NCI-H526 (cell line): Measurements from ENCODE around the gene ABCA13.
"Not testable (repeated sequence)": the region's sequence is repeated elsewhere in the genome, so short reads cannot be mapped to it uniquely, and the experiment has no call there.

Source experiments
- DNase-seq, 2 experiments: peaks; one replicate each; lab custom pipeline; 2025; lab: John Stamatoyannopoulos, UW

Gene ABCA13

DNA sequence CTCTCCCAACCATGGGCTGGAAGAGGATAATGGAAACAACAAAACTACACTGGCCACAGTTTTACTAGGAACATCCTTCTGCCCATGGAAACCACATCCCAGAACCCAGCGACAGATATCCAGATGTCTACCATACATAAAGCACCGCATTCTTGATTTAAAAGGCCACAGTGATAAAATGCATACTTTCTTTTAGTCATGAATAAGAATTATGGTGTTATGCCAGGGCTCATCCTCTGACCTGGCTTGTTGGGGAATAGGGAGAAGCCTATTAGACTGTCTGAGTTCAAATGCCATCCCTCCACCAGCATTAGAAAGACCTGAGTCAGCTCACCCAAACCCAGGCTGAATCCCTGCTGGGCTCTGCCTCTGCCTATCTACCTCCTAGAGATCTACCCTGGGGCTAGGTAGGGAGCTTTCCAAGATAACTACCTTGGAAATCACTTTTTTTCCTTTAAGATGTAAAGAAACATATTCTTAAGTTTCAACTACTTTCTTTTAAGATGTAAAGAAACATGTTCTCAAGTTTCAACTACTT lies 5.2 kb downstream of the ABCA13 start:
- no peak for DNase-seq

DNA sequence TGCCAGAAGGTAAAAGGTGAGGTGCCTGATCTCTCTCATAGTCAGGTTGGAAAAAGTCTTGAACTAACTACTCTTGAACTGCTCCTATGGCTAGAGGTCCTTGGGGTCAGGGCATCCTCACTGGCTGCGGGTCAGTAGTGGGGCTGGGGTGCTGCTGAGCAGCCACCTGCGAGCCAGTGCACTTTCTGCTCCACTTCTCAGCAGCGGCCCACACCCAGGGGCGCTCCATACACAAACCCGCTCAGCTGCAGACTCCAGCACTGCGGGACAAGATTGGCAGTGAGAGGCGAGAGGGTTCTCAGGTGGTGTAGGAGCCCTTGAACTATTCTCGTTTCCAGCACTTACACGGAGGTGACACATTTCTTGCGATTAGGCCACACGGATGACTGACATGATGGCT lies 6.0 kb downstream of the ABCA13 start:
- DNase-seq: no peak

DNA sequence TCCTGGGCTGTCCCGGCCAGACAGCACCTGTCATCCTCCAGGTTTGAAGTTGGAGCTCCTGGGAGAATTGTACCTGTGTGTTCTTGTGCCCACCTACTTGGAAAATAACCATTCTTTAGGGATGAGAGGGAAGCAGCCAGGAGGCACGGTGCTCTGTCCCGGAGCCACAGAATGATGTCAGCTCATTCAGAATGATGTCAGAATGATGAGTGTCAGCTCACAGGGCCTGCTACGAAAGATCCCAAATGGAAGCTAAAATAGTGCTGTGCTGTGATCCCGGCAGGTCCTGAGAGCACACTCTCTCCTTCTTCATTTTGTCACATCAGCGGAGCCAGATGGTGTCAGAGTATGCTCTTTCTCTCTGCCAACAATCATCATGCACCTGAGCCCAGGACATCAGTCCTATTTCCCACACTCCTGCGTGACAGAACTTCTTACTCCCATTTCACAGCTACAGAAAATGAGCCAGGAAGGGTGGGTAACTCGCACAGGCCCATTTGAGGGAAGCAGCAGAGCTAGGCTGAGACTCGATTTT lies 8.3 kb downstream of the ABCA13 start:
- DNase-seq: no peak

DNA sequence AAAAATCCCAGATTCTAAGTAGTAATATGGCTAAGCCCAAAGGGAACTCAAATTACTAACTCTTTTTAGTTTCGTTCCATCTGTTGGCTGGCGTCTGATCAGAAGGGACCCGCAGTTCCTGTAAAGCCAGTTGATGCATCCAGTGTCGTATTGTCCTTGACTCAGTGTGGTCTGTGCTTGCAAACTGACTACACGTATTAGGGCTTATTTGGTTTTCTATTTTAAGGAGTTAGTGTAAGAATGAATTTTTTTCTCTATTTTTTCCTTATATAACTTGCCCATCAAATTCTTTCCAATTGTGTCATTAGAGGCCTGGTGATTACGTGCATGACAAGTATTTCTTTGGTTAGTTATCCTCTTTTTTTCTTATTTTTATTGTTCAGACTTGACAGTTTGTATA lies 9.7 kb downstream of the ABCA13 start:
- no peak for DNase-seq

GRCh38 chr7:48182718-48183369 lies 11.6 kb downstream of the ABCA13 start:
- no peak for DNase-seq

DNA sequence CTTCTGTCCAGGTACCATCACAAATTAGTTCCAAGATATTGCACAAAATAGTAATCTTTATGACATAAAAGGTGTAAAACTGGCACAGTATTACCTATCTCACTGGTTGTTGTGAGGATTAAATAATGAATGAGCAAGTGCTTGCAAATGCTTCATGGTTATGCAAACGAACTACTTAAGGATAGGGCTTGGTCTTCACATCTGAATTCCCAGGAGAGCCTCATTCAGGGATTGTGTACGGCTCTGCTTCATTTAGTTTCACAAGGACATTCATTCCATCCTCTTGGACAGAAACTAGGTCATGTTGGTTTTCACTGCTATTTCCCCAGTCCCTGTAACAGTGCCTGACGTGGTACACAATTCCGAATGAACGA lies 12.1 kb downstream of the ABCA13 start:
- DNase-seq: peak; percentile 36 to 60

- no peak for DNase-seq
Observed at GRCh38 chr7:48183965-48184364, 12.7 kb downstream of the ABCA13 start.

GRCh38 chr7:48188776-48189520 lies 17.7 kb downstream of the ABCA13 start:
- no peak for DNase-seq

DNA sequence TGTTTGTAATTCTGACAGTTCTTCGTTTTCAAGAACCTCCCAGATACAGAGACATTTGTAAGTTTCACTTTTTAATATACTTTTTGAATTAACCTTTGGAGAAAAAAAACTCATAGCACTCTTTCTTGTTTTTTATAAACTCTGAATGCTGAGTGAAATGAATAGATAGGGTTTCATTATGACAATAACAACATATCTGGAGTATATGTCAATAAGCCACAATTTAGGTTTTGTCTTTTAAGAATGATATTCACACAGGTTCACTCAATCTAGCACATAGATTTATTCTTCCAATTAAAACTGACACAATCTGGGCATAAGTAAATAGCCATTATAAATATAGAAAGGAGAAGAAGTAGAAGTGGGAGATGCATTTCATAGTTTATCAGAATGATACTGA lies 21.7 kb downstream of the ABCA13 start:
- DNase-seq: no peak

- no peak for DNase-seq
Observed at GRCh38 chr7:48193421-48193820, 22.2 kb downstream of the ABCA13 start.

- DNase-seq: not testable (repeated sequence)
Observed at GRCh38 chr7:48200946-48201589, 29.8 kb downstream of the ABCA13 start.

- not testable (repeated sequence) for DNase-seq
Observed at GRCh38 chr7:48202916-48203315, 31.7 kb downstream of the ABCA13 start.

- DNase-seq: no peak
Observed at GRCh38 chr7:48207155-48207675, 36.0 kb downstream of the ABCA13 start.

- DNase-seq: no peak
Observed at GRCh38 chr7:48209004-48209600, 37.8 kb downstream of the ABCA13 start.

DNA sequence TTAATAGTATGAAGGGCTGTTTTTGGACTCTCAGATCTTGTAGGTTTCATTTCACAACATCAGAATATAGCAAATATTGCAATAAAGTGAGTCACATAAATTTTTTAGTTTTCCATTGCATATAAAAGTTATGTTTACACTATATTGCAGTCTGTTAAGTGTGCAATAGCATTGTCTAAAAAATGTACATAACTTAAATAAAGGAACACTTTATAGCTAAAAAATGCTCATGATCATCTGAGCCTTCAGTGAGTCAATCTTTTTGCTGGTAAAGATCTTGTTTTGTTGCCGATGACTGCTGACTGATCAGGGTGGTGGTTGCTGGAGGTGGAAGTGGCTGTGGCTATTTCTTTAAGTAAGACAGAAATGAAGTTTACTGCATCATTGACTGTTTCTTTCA lies 42.0 kb downstream of the ABCA13 start:
- no peak for DNase-seq

- DNase-seq: no peak
Observed at GRCh38 chr7:48217266-48217665, 46.0 kb downstream of the ABCA13 start.

DNA sequence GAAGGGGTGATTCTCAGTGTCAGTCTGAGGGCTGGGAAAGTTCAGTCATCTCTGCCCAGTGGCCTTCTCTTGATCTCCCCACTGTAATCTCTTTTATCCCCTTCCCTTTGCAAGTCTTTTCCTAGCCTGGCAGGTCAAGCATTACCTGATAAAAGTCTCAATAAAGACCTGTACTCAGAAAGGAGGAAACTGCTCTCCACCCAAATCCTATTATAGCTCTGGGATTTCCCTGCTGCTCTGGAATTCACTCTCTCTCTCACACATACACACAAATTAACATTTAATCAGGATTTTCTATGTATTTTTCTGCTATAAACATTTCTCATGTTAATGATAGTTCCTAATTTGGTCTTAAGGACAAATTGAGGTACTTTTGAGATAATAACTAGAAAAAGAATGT lies 46.5 kb downstream of the ABCA13 start:
- no peak for DNase-seq

DNA sequence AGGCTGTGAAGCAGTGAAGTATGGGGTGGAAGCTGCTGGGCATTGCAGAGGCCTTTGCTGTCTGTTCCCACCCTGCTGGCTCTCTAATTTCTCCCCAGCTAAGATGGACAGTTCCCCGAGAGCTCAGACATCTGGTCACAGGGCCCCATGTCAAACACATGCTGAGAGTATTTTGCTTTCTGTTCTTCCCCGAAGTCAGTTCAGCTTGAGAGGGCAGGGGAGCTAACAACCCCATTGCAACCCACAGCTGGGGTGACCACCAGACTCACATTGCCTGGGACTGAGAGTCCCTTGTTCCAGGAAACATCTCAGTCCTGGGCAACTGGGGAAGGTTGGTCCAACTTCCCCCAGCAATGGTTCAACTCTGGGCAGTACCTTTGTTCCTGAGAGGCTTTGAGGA lies 52.8 kb downstream of the ABCA13 start:
- no peak for DNase-seq

DNA sequence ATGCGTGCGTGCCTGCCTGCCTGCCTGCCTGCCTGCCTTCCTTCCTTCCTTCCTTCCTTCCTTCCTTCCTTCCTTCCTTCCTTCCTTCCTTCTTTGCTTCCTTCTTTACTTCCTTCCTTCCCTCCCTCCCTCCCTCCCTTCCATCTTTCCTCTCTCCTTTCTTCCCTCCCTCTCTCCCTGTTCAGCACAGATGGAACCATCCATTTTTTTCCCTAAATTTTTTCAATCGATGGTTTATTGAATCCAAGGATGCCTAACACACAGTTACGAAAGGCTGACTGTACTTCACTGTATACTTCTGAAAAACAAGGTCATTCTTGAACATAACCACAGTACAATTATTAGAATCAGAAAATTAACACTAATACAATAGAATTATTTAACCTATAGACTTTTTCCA lies 53.8 kb downstream of the ABCA13 start:
- DNase-seq: no peak

DNA sequence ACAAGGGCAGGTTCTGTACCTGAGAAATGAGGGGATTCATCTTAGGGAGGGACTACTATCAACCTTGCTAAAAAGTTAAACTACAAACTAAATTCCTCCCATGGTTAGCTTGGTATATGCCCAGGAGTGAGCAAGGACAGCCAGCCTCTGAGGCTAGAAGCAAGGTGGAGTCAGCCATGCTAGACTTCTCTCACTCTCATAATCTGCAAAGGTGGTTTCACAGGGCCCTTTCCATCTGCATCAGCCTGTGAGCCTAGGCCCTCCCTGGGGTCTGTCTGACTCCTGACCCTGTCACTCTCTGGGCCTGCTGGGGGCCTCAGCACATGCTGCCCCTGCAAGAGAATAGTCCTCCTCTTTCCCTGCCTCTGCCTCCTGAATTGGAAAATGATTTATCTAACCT lies 66.1 kb downstream of the ABCA13 start:
- DNase-seq: no peak

GRCh38 chr7:48242846-48243245 lies 71.6 kb downstream of the ABCA13 start:
- DNase-seq: no peak

GRCh38 chr7:48244864-48245271 lies 73.6 kb downstream of the ABCA13 start:
- DNase-seq: no peak
